B cell (primary cell): Measurements from ENCODE around the gene TMEM163. TPM values are rescaled to one million over a fixed set of nuclear protein-coding genes. Genes with fewer than 3 reads are reported as not detected.

Source experiments
- ATAC-seq: fragments of 200-7000 bp; cut with Tn5 transposase; one replicate; pipeline ENCODE4 v1.10.0; 2021; ENCODE audit warnings: low read depth, mild to moderate bottlenecking, moderate number of reproducible peaks, moderate library complexity
- CTCF ChIA-PET: fragments of 350-600 bp; sonication (Branson Sonifier 250); formaldehyde crosslinking; loops from one replicate; lab custom pipeline; 2021; ENCODE audit warnings: antibody characterized with exemption, inconsistent platforms; lab: Charles Lee
- POLR2A ChIA-PET: fragments of 350-600 bp; sonication (Branson Sonifier 250); formaldehyde crosslinking; loops from one replicate; lab custom pipeline; 2021; ENCODE audit warnings: antibody characterized with exemption; lab: Charles Lee
- DNase-seq: peaks from one replicate; pipeline ENCODE4 v3.0.0; 2013
- H2AFZ ChIP-seq: 2 replicates; pipeline ENCODE4 v1.6.1; 2012; ENCODE audit warnings: mild to moderate bottlenecking, low read depth, low read length; ENCODE audit not compliant: insufficient read depth, poor library complexity, severe bottlenecking
- H3K27ac ChIP-seq, 2 donors: 1 replicate in 1 of 2; 2 replicates in 1 of 2; pipeline ENCODE4 v1.5.1; 2012 to 2013; ENCODE audit warnings: low read length in 2 of 2, mild to moderate bottlenecking in 2 of 2, moderate library complexity in 1 of 2
- H3K27me3 ChIP-seq, 4 experiments: fragments of 200-600 bp in 1 of 4; sonication (generic) in 1 of 4; replicated peaks in 1 of 4; 1 replicate in 2 of 4; 2 replicates in 2 of 4; pipeline versions ENCODE4 v1.6.1 to v1.7.0; 2013 to 2016; ENCODE audit warnings: low read length in 3 of 4, mild to moderate bottlenecking in 2 of 4, mixed read lengths in 1 of 4, moderate library complexity in 1 of 4; ENCODE audit not compliant: insufficient read depth in 4 of 4, control insufficient read depth in 3 of 4; ENCODE audit errors: control extremely low read depth in 1 of 4
- H3K36me3 ChIP-seq, 2 experiments: replicated peaks in 1 of 2; 1 replicate in 1 of 2; 2 replicates in 1 of 2; pipeline versions ENCODE4 v1.6.1 to v1.7.1; 2013; ENCODE audit warnings: low read length in 1 of 2; ENCODE audit not compliant: insufficient read depth in 2 of 2, control insufficient read depth in 1 of 2; ENCODE audit errors: control extremely low read depth in 1 of 2, extremely low read depth in 1 of 2
- H3K4me1 ChIP-seq, 2 donors: fragments of 200-600 bp in 1 of 2; sonication (generic) in 1 of 2; 1 replicate in 1 of 2; 2 replicates in 1 of 2; pipeline versions ENCODE4 v1.5.1 to v1.6.1; 2013 to 2017; ENCODE audit warnings: low read length in 2 of 2; ENCODE audit not compliant: control insufficient read depth in 2 of 2, insufficient read depth in 2 of 2
- H3K4me2 ChIP-seq: replicated peaks from 2 replicates; pipeline ENCODE3; 2012; ENCODE audit warnings: mild to moderate bottlenecking, low read depth, low read length; ENCODE audit not compliant: poor library complexity, severe bottlenecking
- H3K4me3 ChIP-seq, 5 experiments: fragments of 200-600 bp in 1 of 5; sonication (generic) in 1 of 5; 1 replicate in 3 of 5; 2 replicates in 2 of 5; pipeline versions ENCODE4 v1.5.1 to v1.7.0; 2011 to 2016; ENCODE audit warnings: low read length in 4 of 5, mild to moderate bottlenecking in 4 of 5, low read depth in 2 of 5, control low read depth in 1 of 5, moderate library complexity in 1 of 5; ENCODE audit not compliant: insufficient read depth in 1 of 5; ENCODE audit errors: control extremely low read depth in 1 of 5, extremely low read depth in 1 of 5
- H3K79me2 ChIP-seq: fragments of 200-600 bp; sonication (generic); one replicate; pipeline ENCODE4 v1.6.0; 2016; ENCODE audit warnings: low read length; ENCODE audit not compliant: control insufficient read depth, insufficient read depth
- H3K9ac ChIP-seq: fragments of 200-600 bp; sonication (generic); 2 replicates; pipeline ENCODE4 v1.6.1; 2017; ENCODE audit warnings: mild to moderate bottlenecking, low read length, moderate library complexity
- H3K9me3 ChIP-seq, 3 donors: one replicate each; pipeline versions ENCODE4 v1.6.1 to v1.7.1; 2013; ENCODE audit warnings: low read length in 2 of 3; ENCODE audit not compliant: control insufficient read depth in 2 of 3, insufficient read depth in 1 of 3; ENCODE audit errors: control extremely low read depth in 1 of 3
- H4K20me1 ChIP-seq: 2 replicates; pipeline ENCODE4 v1.6.0; 2012; ENCODE audit warnings: mild to moderate bottlenecking, low read length; ENCODE audit not compliant: insufficient read depth, control insufficient read depth, poor library complexity, severe bottlenecking
- H3K27ac Mint-ChIP-seq: one replicate; pipeline ENCODE4 v1.8.0; 2021; ENCODE audit warnings: mixed read lengths
- H3K27me3 Mint-ChIP-seq: one replicate; pipeline ENCODE4 v1.8.0; 2021; ENCODE audit warnings: mixed read lengths
- H3K4me1 Mint-ChIP-seq: one replicate; pipeline ENCODE4 v1.8.0; 2021; ENCODE audit warnings: mixed read lengths
- H3K4me3 Mint-ChIP-seq: one replicate; pipeline ENCODE4 v1.8.0; 2021; ENCODE audit warnings: mixed read lengths
- H3K9me3 Mint-ChIP-seq: one replicate; pipeline ENCODE4 v1.8.0; 2022; ENCODE audit warnings: mixed read lengths; ENCODE audit not compliant: insufficient read depth
- CTCF ChIP-seq: fragments of 200-600 bp; IDR thresholded peaks from one replicate; pipeline ENCODE4 v1.8.0; 2022; ENCODE audit warnings: antibody characterized with exemption, mild to moderate bottlenecking
- EZH2 ChIP-seq: IDR thresholded peaks from 2 replicates; pipeline ENCODE4 v1.6.1; 2012; ENCODE audit warnings: borderline replicate concordance, low read depth, mild to moderate bottlenecking, moderate library complexity, low read length; ENCODE audit not compliant: insufficient read depth, poor library complexity, severe bottlenecking
- WGBS: methylation state at CpG from one replicate; pipeline ENCODE4 v1.1.5; 2013; ENCODE audit warnings: missing lambda C conversion rate; ENCODE audit not compliant: insufficient coverage; 5-methylcytosine and 5-hydroxymethylcytosine counted together
- intact Hi-C: fragments of 100-400 bp; cut with micrococcal nuclease; formaldehyde crosslinking; loops from one replicate; pipeline ENCODE4 v1.10.0; 2022
- polyA plus RNA-seq: library from polyadenylated mRNA; depleted of rRNA; stranded (reverse); fragments of >200 nt; gene quantifications from 2 replicates; pipeline ENCODE4 v1.2.3, GENCODE V29; 2012
- total RNA-seq, 2 donors: library from RNA; stranded (reverse); fragments of 120-200 nt in 1 of 2; gene quantifications; 1 replicate in 1 of 2; 2 replicates in 1 of 2; pipeline versions ENCODE4 v1.2.3 to v1.2.4, GENCODE V29; 2013 to 2022

The TMEM163 gene
- total and polyA plus RNA-seq, 2 donors (not counting 1 experiment from before 2014, with no cell fraction given): 2.6 to 5.6 TPM

GRCh38 chr2:134602666-134603065 lies 116.1 kb downstream of the TMEM163 start:
- Histone ChIP-seq H2AFZ (no peak overlapping the region), H3K9ac (no peak overlapping the region), H3K4me3 (no peak overlapping the region), H3K9me3 (peaks cover 0 to 15% (median 4%) of the 10 kb centered on the region in 3 donors), H3K27me3 (peaks cover 0 to 9% (median 1%) of the 10 kb centered on the region in 4 experiments), H3K79me2 (no peaks in the 10 kb centered on the region), H3K36me3 (no peaks in the 10 kb centered on the region), H3K4me1 (no peaks in the 10 kb centered on the region), H3K27ac (no peak overlapping the region), H3K4me2 (no peak overlapping the region), H4K20me1 (no peaks in the 10 kb centered on the region)
- Mint-ChIP-seq H3K27ac (no peak overlapping the region), H3K27me3 (peaks cover 23% of the 10 kb centered on the region), H3K4me1 (no peaks in the 10 kb centered on the region), H3K9me3 (peaks cover 2% of the 10 kb centered on the region), H3K4me3 (no peak overlapping the region)
- CTCF ChIA-PET: no interaction called here
- TF ChIP-seq CTCF: no peak
- TF ChIP-seq EZH2: no peak
- ATAC-seq (no peak), DNase-seq (no peak)
- WGBS: 100% methylated on average over 4 of the region's 4 CpGs
- intact Hi-C loops: no loop called here
- POLR2A ChIA-PET: no interaction called here

GRCh38 chr2:134601264-134601663 lies 117.5 kb downstream of the TMEM163 start:
- Histone ChIP-seq H4K20me1 (no peaks in the 10 kb centered on the region), H3K27ac (no peak overlapping the region), H3K4me3 (no peak overlapping the region), H3K9me3 (peaks cover 0 to 11% (median 4%) of the 10 kb centered on the region in 3 donors), H3K36me3 (no peaks in the 10 kb centered on the region), H3K9ac (no peak overlapping the region), H3K27me3 (peaks cover 0 to 9% (median 1%) of the 10 kb centered on the region in 4 experiments), H3K4me2 (no peak overlapping the region), H2AFZ (no peak overlapping the region), H3K4me1 (no peaks in the 10 kb centered on the region), H3K79me2 (no peaks in the 10 kb centered on the region)
- DNase-seq (no peak), ATAC-seq (no peak)
- intact Hi-C loops: no loop called here
- ChIA-PET POLR2A (no interaction called here), CTCF (interaction anchor here (0.9 kb wide), 1 partner anchor 15 kb away, joined by 5 read pairs; no protein-coding TSS in a partner anchor)
- 95% methylated on average over 11 of the region's 11 CpGs for WGBS
- peaks cover 23% of the 10 kb centered on the region for H3K27me3 Mint-ChIP-seq
- peaks cover 2% of the 10 kb centered on the region for H3K9me3 Mint-ChIP-seq
- H3K4me1 Mint-ChIP-seq: no peaks in the 10 kb centered on the region
- H3K4me3 Mint-ChIP-seq: no peak overlapping the region
- TF ChIP-seq CTCF: no peak
- TF ChIP-seq EZH2: no peak
- no peak overlapping the region for H3K27ac Mint-ChIP-seq
